Muscle layer of colon (tissue), 2 donors: ENCODE results near the gene CAPN7.

Experiments
- H3K27ac ChIP-seq: one replicate; pipeline ENCODE4 v1.7.0; 2013; ENCODE audit warnings: low read depth, mild to moderate bottlenecking, low read length, moderate library complexity
- H3K27me3 ChIP-seq, 2 donors: one replicate each; pipeline ENCODE4 v1.7.0; 2013; ENCODE audit warnings: low read length in 2 of 2, mild to moderate bottlenecking in 2 of 2; ENCODE audit not compliant: insufficient read depth in 2 of 2, control insufficient read depth in 1 of 2
- H3K36me3 ChIP-seq: one replicate; pipeline ENCODE4 v1.7.0; 2013; ENCODE audit warnings: mild to moderate bottlenecking, low read length; ENCODE audit not compliant: insufficient read depth
- H3K4me1 ChIP-seq: one replicate; pipeline ENCODE4 v1.7.0; 2013; ENCODE audit warnings: mild to moderate bottlenecking, low read length; ENCODE audit not compliant: insufficient read depth
- H3K4me3 ChIP-seq, 2 donors: one replicate each; pipeline ENCODE4 v1.7.0; 2013; ENCODE audit warnings: low read length in 2 of 2, low read depth in 1 of 2, mild to moderate bottlenecking in 1 of 2, moderate library complexity in 1 of 2
- H3K9ac ChIP-seq: one replicate; pipeline ENCODE4 v1.7.0; 2013; ENCODE audit warnings: low read length
- H3K9me3 ChIP-seq: one replicate; pipeline ENCODE4 v1.7.0; 2013; ENCODE audit warnings: mild to moderate bottlenecking, low read length
- donor health status: abdominal sarcoma.
- donor health status: Adenocarcinoma of cecum.

Gene CAPN7

GRCh38 chr3:15292765-15293522 is 86.9 kb downstream of the CAPN7 start:
- H3K9ac ChIP-seq = no peak overlapping the region
- no peaks in the 10 kb centered on the region for H3K9me3 ChIP-seq
- peaks cover 16% of the 10 kb centered on the region for H3K4me1 ChIP-seq
- no peaks in the 10 kb centered on the region for H3K36me3 ChIP-seq
- H3K27ac ChIP-seq = peak overlapping the region; percentile 24
- H3K4me3 ChIP-seq = no peak overlapping the region
- H3K27me3 ChIP-seq = no peaks in the 10 kb centered on the region

GRCh38 chr3:15294929-15295328 is 88.9 kb downstream of the CAPN7 start:
- peaks cover 26% of the 10 kb centered on the region for H3K4me1 ChIP-seq
- H3K9ac ChIP-seq = no peak overlapping the region

GRCh38 chr3:15295506-15295905 is 89.5 kb downstream of the CAPN7 start:
- H3K4me1 ChIP-seq = peaks cover 28% of the 10 kb centered on the region
- no peak overlapping the region for H3K4me3 ChIP-seq
- H3K27me3 ChIP-seq = no peaks in the 10 kb centered on the region
- H3K9ac ChIP-seq = no peak overlapping the region
- no peaks in the 10 kb centered on the region for H3K36me3 ChIP-seq
- H3K9me3 ChIP-seq = no peaks in the 10 kb centered on the region
- H3K27ac ChIP-seq = peak overlapping the region; percentile 3

More at GRCh38 chr3:15294929-15295328, 88.9 kb downstream of the CAPN7 start:
- Histone ChIP-seq H3K27me3 (no peaks in the 10 kb centered on the region), H3K27ac (peak overlapping the region; percentile 3), H3K9me3 (no peaks in the 10 kb centered on the region), H3K4me3 (no peak overlapping the region), H3K36me3 (no peaks in the 10 kb centered on the region)

- Histone ChIP-seq H3K4me3 (no peak overlapping the region), H3K9me3 (no peaks in the 10 kb centered on the region), H3K27ac (no peak overlapping the region), H3K36me3 (peaks cover 4% of the 10 kb centered on the region), H3K27me3 (no peaks in the 10 kb centered on the region), H3K4me1 (peaks cover 28% of the 10 kb centered on the region), H3K9ac (no peak overlapping the region)
These were observed 91.7 kb downstream of the CAPN7 start for GRCh38 chr3:15297608-15298350.

- Histone ChIP-seq H3K9me3 (no peaks in the 10 kb centered on the region), H3K9ac (no peak overlapping the region), H3K27me3 (no peaks in the 10 kb centered on the region), H3K4me1 (peaks cover 25% of the 10 kb centered on the region), H3K36me3 (peaks cover 9% of the 10 kb centered on the region), H3K4me3 (no peak overlapping the region), H3K27ac (no peak overlapping the region)
These were observed 92.5 kb downstream of the CAPN7 start for GRCh38 chr3:15298504-15298903.

GRCh38 chr3:15299036-15299435 is 93.0 kb downstream of the CAPN7 start:
- no peak overlapping the region for H3K27ac ChIP-seq

GRCh38 chr3:15300323-15301078 is 94.5 kb downstream of the CAPN7 start:
- no peak overlapping the region for H3K27ac ChIP-seq
- peaks cover 20% of the 10 kb centered on the region for H3K4me1 ChIP-seq
- H3K27me3 ChIP-seq = no peaks in the 10 kb centered on the region
- no peaks in the 10 kb centered on the region for H3K9me3 ChIP-seq
- peaks cover 9% of the 10 kb centered on the region for H3K36me3 ChIP-seq
- no peak overlapping the region for H3K4me3 ChIP-seq
- H3K9ac ChIP-seq = no peak overlapping the region

More at GRCh38 chr3:15299036-15299435, 93.0 kb downstream of the CAPN7 start:
- H3K4me1 ChIP-seq = peaks cover 25% of the 10 kb centered on the region
- H3K36me3 ChIP-seq = peaks cover 9% of the 10 kb centered on the region
- H3K9ac ChIP-seq = no peak overlapping the region
- H3K4me3 ChIP-seq = no peak overlapping the region
- H3K27me3 ChIP-seq = no peaks in the 10 kb centered on the region
- H3K9me3 ChIP-seq = no peaks in the 10 kb centered on the region

GRCh38 chr3:15301761-15302160 is 95.7 kb downstream of the CAPN7 start:
- no peak overlapping the region for H3K9ac ChIP-seq
- no peaks in the 10 kb centered on the region for H3K27me3 ChIP-seq
- no peak overlapping the region for H3K27ac ChIP-seq
- peaks cover 9% of the 10 kb centered on the region for H3K36me3 ChIP-seq
- no peak overlapping the region for H3K4me3 ChIP-seq
- H3K4me1 ChIP-seq = peaks cover 20% of the 10 kb centered on the region
- H3K9me3 ChIP-seq = no peaks in the 10 kb centered on the region
